Caco-2 (cell line): ENCODE data around the gene RFNG. TPM values are rescaled to one million over a fixed set of nuclear protein-coding genes. Genes with fewer than 3 reads are reported as not detected.

Experiments used
- BruUV-seq: library from RNA; stranded (reverse); fragments of 400-500 nt; replicated peaks from 2 replicates; lab custom pipeline; 2021; lab: Mats Ljungman, UMichigan
- CTCF ChIA-PET: fragments of 300-600 bp; sonication (Branson Sonifier 250); formaldehyde crosslinking; loops from one replicate; lab custom pipeline; 2022; ENCODE audit warnings: antibody characterized with exemption; lab: Charles Lee
- POLR2A ChIA-PET: fragments of 300-600 bp; sonication (Branson Sonifier 250); formaldehyde crosslinking; loops from one replicate; lab custom pipeline; 2022; ENCODE audit warnings: antibody characterized with exemption; lab: Charles Lee
- DNase-seq, 2 experiments: peaks; one replicate each; pipeline versions ENCODE4 v3.0.0 to v3.0.0-alpha.2; 2020 to 2022
- H3K27me3 ChIP-seq: replicated peaks from 2 replicates; pipeline ENCODE4 v1.6.0; 2011; ENCODE audit warnings: low read length; ENCODE audit not compliant: control insufficient read depth, insufficient read depth
- H3K36me3 ChIP-seq: 2 replicates; pipeline ENCODE4 v1.5.1; 2011; ENCODE audit warnings: low read length; ENCODE audit not compliant: control insufficient read depth, insufficient read depth
- H3K4me1 ChIP-seq: fragments of 250-450 bp; sonication (Bioruptor Pico); 2 replicates; pipeline ENCODE4 v1.5.1; 2020; ENCODE audit warnings: mild to moderate bottlenecking
- H3K4me3 ChIP-seq: 2 replicates; pipeline ENCODE4 v1.5.1; 2011; ENCODE audit warnings: low read depth, mild to moderate bottlenecking, control low read depth, low read length
- H3K9me3 ChIP-seq: fragments of 250-450 bp; sonication (Bioruptor Pico); 2 replicates; pipeline ENCODE4 v1.5.1; 2020; ENCODE audit warnings: mild to moderate bottlenecking, moderate library complexity
- H3K27ac Mint-ChIP-seq: one replicate; pipeline ENCODE4 v1.8.0; 2022; ENCODE audit warnings: mixed read lengths; ENCODE audit not compliant: unreplicated experiment
- H3K27me3 Mint-ChIP-seq: one replicate; pipeline ENCODE4 v1.8.0; 2022; ENCODE audit warnings: mixed read lengths; ENCODE audit not compliant: insufficient read depth, unreplicated experiment
- H3K36me3 Mint-ChIP-seq: one replicate; pipeline ENCODE4 v1.8.0; 2022; ENCODE audit warnings: mild to moderate bottlenecking, mixed read lengths; ENCODE audit not compliant: insufficient read depth, unreplicated experiment
- H3K4me1 Mint-ChIP-seq: one replicate; pipeline ENCODE4 v1.8.0; 2022; ENCODE audit warnings: low read depth, mixed read lengths; ENCODE audit not compliant: unreplicated experiment
- H3K4me3 Mint-ChIP-seq: one replicate; pipeline ENCODE4 v1.8.0; 2022; ENCODE audit warnings: mild to moderate bottlenecking, moderate library complexity, mixed read lengths; ENCODE audit not compliant: unreplicated experiment
- H3K9me3 Mint-ChIP-seq: one replicate; pipeline ENCODE4 v1.8.0; 2022; ENCODE audit warnings: mixed read lengths; ENCODE audit not compliant: unreplicated experiment
- intact Hi-C: fragments of 100-400 bp; cut with micrococcal nuclease; formaldehyde crosslinking; loops from one replicate; pipeline ENCODE4 v1.10.0; 2022; ENCODE audit not compliant: unreplicated experiment
- total RNA-seq: library from RNA; stranded (reverse); gene quantifications from 2 replicates; pipeline ENCODE4 v1.2.3, GENCODE V29; 2022
- TF ChIP-seq, protein P1 (sequence below), 2 experiments: fragments of 200-600 bp in 1 of 2; IDR thresholded peaks; 1 replicate in 1 of 2; 2 replicates in 1 of 2; pipeline versions ENCODE4 v1.5.1 to v1.8.0; 2011 to 2022; ENCODE audit warnings: antibody characterized with exemption in 1 of 2, control low read depth in 1 of 2, inconsistent platforms in 1 of 2, low read depth in 1 of 2, low read length in 1 of 2, mild to moderate bottlenecking in 1 of 2, moderate library complexity in 1 of 2; ENCODE audit not compliant: insufficient read depth in 1 of 2, severe bottlenecking in 1 of 2, unreplicated experiment in 1 of 2

The RFNG gene
- total RNA-seq, 1 experiment from 2014 or later = 35.5 TPM

DNA sequence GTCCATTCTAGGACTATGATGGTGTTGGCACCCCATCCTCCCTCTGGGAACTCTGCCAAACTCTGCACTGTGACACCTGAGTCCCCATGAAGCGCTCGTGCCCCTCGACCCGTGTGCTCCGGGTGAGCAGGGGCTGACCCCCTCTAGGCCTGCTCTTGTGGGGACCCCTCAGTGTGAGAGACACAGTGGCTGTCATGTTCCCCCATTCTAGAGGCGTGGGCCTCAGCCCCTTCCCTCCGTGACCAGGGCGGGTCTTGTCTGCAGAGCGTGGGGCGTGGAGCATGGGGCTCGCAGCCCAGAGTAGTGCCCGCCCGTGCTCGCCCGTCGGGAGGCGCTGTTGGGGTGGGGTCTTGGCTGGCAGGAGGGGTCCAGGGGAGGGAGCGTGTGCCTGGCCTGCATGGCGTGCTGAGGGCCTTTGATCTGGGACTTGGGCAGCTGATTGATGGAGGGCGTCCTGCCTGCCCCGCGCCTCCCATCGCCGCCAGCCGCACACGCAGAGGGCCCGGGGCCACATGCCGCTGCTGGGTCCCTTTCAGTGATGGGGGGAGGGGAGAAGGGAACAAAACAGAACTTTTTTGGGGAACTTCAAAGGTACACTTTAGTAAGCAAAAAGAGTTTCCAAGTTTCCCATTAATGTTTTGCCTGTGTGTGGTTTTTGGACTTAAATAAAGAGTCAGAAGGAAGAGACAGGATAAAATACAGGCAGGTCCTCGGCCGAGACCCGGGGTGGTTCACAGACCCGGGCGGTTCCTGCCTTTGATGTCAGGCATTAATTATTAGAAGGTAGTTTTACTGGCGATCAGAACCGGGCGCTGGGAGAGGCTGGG lies 51.4 kb downstream of the RFNG start:
- no peaks in the 10 kb centered on the region for H3K4me1 Mint-ChIP-seq

DNA sequence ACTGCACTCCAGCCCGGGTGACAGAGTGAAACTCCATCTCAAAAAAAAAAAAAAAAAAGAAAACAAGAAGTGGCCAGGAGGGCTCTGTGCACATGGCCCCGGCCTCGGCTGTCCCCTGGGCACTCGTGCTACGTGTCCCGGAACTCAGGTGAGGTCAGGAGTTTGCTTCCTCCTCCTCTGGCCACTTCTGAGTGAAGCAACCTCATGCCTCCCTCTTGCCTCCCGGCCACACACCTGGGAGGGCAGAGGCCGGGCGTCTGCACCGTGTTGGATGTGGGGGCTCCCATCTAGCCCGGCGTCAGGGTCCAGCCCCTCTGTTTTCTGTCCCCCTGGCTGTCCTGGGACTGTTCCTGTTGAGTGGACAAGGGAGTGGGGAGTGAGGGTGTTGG lies 52.0 kb downstream of the RFNG start:
- no peaks in the 10 kb centered on the region for H3K9me3 ChIP-seq
- peaks cover 12% of the 10 kb centered on the region for H3K36me3 Mint-ChIP-seq
- H3K27me3 ChIP-seq = no peaks in the 10 kb centered on the region
- H3K9me3 Mint-ChIP-seq = no peaks in the 10 kb centered on the region
- no peaks in the 10 kb centered on the region for H3K27me3 Mint-ChIP-seq
- H3K4me1 Mint-ChIP-seq = no peaks in the 10 kb centered on the region
- no peaks in the 10 kb centered on the region; the same call in 1 of the 2 replicates for H3K36me3 ChIP-seq
- TF ChIP-seq, protein P1, sequence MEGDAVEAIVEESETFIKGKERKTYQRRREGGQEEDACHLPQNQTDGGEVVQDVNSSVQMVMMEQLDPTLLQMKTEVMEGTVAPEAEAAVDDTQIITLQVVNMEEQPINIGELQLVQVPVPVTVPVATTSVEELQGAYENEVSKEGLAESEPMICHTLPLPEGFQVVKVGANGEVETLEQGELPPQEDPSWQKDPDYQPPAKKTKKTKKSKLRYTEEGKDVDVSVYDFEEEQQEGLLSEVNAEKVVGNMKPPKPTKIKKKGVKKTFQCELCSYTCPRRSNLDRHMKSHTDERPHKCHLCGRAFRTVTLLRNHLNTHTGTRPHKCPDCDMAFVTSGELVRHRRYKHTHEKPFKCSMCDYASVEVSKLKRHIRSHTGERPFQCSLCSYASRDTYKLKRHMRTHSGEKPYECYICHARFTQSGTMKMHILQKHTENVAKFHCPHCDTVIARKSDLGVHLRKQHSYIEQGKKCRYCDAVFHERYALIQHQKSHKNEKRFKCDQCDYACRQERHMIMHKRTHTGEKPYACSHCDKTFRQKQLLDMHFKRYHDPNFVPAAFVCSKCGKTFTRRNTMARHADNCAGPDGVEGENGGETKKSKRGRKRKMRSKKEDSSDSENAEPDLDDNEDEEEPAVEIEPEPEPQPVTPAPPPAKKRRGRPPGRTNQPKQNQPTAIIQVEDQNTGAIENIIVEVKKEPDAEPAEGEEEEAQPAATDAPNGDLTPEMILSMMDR (IDR thresholded peaks at IDR 0.05; ENCODE audit: insufficient read depth in 1 of 2, low read depth in 1 of 2, low read length in 1 of 2, severe bottlenecking in 1 of 2, unreplicated experiment in 1 of 2) = no peak
- intact Hi-C loops = no loop called here
- no peak overlapping the region for H3K27ac Mint-ChIP-seq
- peaks cover 19% of the 10 kb centered on the region for H3K4me1 ChIP-seq
- H3K4me3 ChIP-seq = no peak overlapping the region
- ChIA-PET CTCF (no interaction called here), POLR2A (no interaction called here)
- no peak overlapping the region for H3K4me3 Mint-ChIP-seq
- DNase-seq = no peak
- no TSS peak for BruUV-seq

More for the DNA sequence above, 51.4 kb downstream of the RFNG start:
- ChIA-PET CTCF (no interaction called here), POLR2A (no interaction called here)
- Mint-ChIP-seq H3K9me3 (no peaks in the 10 kb centered on the region), H3K27me3 (no peaks in the 10 kb centered on the region), H3K27ac (peak overlapping the region; percentile 70), H3K4me3 (no peak overlapping the region), H3K36me3 (peaks cover 12% of the 10 kb centered on the region)
- peaks cover 19% of the 10 kb centered on the region for H3K4me1 ChIP-seq
- H3K9me3 ChIP-seq = no peaks in the 10 kb centered on the region
- no peak for DNase-seq
- no peaks in the 10 kb centered on the region; the same call in 1 of the 2 replicates for H3K36me3 ChIP-seq
- no peaks in the 10 kb centered on the region for H3K27me3 ChIP-seq
- no TSS peak for BruUV-seq
- no peak overlapping the region for H3K4me3 ChIP-seq
- TF ChIP-seq, protein P1 (IDR thresholded peaks at IDR 0.05; ENCODE audit: insufficient read depth in 1 of 2, low read depth in 1 of 2, low read length in 1 of 2, severe bottlenecking in 1 of 2, unreplicated experiment in 1 of 2) = no peak
- intact Hi-C loops = no loop called here

DNA sequence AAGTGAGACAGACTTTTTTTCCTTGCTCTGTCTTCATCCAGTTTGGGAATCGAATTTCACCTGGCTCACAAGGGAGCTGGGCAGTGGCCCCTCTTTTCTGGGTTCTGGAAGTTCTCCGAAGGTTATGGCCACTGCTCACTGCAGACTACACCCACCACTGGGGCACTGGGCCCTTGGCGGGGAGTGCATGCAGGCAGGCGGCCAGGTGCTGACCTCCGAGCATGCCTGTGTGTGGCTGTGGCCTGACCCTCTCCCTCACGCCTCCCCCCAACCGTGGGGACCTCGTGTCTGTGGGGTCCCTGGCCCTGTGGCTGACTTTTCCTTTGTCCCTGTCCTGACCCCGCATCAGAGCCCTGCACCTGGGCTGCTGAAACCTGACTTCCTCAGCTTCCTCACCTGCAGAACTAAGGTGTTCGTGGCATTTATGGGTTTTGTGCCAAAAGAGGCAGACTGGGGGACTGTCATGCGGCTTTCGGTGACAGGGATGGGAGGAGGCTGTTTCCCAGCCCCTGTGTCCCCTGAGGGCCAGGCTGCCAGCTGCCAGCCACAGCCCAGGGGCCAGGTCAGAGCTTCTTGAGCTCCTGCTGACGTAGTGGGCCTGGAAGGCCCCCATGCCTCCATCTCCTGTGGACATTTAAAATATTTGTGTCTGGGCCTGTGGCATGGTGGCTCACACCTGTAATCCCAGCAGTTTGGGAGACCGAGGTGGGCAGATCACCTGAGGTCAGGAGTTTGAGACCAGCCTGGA lies 52.7 kb downstream of the RFNG start:
- Mint-ChIP-seq H3K27ac (no peak overlapping the region), H3K27me3 (no peaks in the 10 kb centered on the region), H3K4me1 (no peaks in the 10 kb centered on the region), H3K4me3 (no peak overlapping the region), H3K9me3 (no peaks in the 10 kb centered on the region), H3K36me3 (peaks cover 9% of the 10 kb centered on the region)
- ChIA-PET POLR2A (no interaction called here), CTCF (no interaction called here)
- TF ChIP-seq, protein P1 (IDR thresholded peaks at IDR 0.05; ENCODE audit: insufficient read depth in 1 of 2, low read depth in 1 of 2, low read length in 1 of 2, severe bottlenecking in 1 of 2, unreplicated experiment in 1 of 2) = no peak
- DNase-seq = no peak
- H3K36me3 ChIP-seq = no peaks in the 10 kb centered on the region; the same call in 1 of the 2 replicates
- no TSS peak for BruUV-seq
- H3K4me3 ChIP-seq = no peak overlapping the region
- no peaks in the 10 kb centered on the region for H3K27me3 ChIP-seq
- H3K9me3 ChIP-seq = no peaks in the 10 kb centered on the region
- intact Hi-C loops = no loop called here
- H3K4me1 ChIP-seq = peaks cover 15% of the 10 kb centered on the region
